22Rv1 (cell line): ENCODE results near the gene OGDHL.

ENCODE experiments used
- H3K27ac ChIP-seq: fragments of 450-650 bp; 2 replicates; pipeline ENCODE4 v1.5.1; 2017
- CTCF ChIP-seq: fragments of 450-650 bp; IDR thresholded peaks from 2 replicates; pipeline ENCODE4 v1.5.1; 2017; ENCODE audit warnings: mild to moderate bottlenecking
- ZFX ChIP-seq: fragments of 450-650 bp; IDR thresholded peaks from 2 replicates; pipeline ENCODE4 v1.6.1; 2017; ENCODE audit warnings: antibody characterized with exemption, borderline replicate concordance

OGDHL gene

DNA sequence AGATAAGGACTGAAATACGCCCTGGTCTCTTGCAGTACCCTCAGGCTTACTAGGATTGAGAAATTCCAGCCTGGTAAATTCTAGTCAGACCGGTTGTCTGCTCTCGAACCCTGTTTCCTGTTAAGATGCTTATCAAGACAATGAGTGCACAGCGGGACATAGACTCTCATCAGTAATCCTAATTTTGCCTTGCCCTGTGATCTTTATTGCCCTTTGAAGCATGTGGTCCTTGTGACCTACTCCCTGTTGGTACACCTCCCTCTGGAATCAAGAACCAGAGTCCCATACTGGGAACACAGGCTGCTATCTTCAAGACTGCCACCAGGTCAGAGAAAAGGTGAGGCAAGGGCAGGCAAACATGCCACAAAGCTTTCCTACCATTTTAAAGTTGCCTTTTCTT is 75.5 kb downstream of the OGDHL start:
- H3K27ac ChIP-seq, result no peak overlapping the region
- TF ChIP-seq ZFX (no peak), CTCF (no peak)
